DOHH2 (cell line): ENCODE results near the gene C1orf159.

Experiments used
- EZH2phosphoT487 ChIP-seq: fragments of 200-600 bp; sonication (generic); IDR thresholded peaks from 2 replicates; pipeline ENCODE4 v1.6.1; 2017; ENCODE audit warnings: borderline replicate concordance, mild to moderate bottlenecking, antibody characterized with exemption, low read length, moderate library complexity, mixed read lengths
- TF ChIP-seq, protein P1 (sequence below): fragments of 200-600 bp; sonication (generic); IDR thresholded peaks from one replicate; pipeline ENCODE4 v1.5.1; 2014; ENCODE audit warnings: antibody characterized with exemption, mild to moderate bottlenecking, low read depth, low read length; ENCODE audit not compliant: poor library complexity, severe bottlenecking

DNA sequence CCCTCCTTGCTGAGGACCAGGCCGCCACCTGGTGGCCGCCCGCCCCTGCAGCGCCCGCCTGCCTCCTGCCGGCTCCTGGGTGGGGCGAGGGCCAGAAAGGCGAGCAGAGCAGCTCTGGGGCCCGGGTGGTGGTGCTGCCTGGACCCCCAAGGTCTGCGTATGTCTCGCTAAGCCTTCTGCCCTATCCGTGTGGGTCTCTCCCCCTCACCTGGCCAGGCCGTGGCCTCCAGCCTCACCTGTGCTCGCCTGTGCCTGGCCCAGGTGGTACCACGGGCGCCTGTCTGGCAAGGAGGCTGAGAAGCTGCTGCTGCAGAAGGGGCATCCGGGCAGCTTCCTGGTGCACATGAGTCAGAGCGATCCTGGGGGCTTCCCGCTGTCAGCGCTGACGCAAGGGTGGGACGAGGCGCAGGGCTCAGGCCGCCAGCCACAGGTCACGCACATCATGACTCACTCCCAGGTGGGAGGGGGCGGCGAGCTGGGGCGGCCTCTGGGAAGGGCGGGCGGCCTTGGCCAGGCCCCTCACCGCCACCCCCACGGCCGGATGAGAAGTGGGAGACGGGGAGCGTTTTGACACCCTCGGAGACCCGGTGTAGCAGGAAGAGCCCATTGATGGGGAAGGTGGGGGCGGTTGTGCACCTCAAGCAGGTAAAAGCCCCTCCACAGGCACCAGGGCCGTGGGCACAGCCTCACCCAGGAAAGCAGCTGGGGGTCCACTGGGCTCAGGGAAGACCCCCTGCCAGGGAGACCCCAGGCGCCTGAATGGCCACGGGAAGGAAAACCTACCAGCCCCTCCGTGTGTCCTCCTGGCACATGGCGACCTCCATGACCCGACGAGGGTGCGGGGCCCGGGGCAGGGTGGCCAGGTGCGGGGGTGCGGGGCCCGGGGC lies 51.7 kb downstream of the C1orf159 start:
- TF ChIP-seq, protein P1, sequence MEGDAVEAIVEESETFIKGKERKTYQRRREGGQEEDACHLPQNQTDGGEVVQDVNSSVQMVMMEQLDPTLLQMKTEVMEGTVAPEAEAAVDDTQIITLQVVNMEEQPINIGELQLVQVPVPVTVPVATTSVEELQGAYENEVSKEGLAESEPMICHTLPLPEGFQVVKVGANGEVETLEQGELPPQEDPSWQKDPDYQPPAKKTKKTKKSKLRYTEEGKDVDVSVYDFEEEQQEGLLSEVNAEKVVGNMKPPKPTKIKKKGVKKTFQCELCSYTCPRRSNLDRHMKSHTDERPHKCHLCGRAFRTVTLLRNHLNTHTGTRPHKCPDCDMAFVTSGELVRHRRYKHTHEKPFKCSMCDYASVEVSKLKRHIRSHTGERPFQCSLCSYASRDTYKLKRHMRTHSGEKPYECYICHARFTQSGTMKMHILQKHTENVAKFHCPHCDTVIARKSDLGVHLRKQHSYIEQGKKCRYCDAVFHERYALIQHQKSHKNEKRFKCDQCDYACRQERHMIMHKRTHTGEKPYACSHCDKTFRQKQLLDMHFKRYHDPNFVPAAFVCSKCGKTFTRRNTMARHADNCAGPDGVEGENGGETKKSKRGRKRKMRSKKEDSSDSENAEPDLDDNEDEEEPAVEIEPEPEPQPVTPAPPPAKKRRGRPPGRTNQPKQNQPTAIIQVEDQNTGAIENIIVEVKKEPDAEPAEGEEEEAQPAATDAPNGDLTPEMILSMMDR: peak; percentile 90
- no peak for TF ChIP-seq EZH2phosphoT487
